H1 (cell line): ENCODE data around the gene EEIG1. TPM values are rescaled to one million over a fixed set of nuclear protein-coding genes. Genes with fewer than 3 reads are reported as not detected.

Source experiments
- polyA plus RNA-seq, 7 experiments: library from polyadenylated mRNA; depleted of rRNA in 3 of 7; stranded (reverse) in 5 of 7; unstranded in 2 of 7; fragments of >200 nt in 5 of 7; fragments of 200-250 nt in 2 of 7; gene quantifications; 1 replicate in 5 of 7; 2 replicates in 1 of 7; 4 replicates in 1 of 7; pipeline versions ENCODE4 v1.2.1 to v1.2.3, GENCODE V29; 2011 to 2013; ENCODE audit warnings: missing spikeins in 2 of 7, mixed read lengths in 2 of 7
- total RNA-seq: library from RNA; stranded (reverse); fragmentation: NEBNext Ultra II Directional; extraction: Animal tissue kit (Norgen Biotek cat#: 25700); gene quantifications from 2 replicates; pipeline ENCODE4 v1.2.1, GENCODE V29; 2021

The EEIG1 gene
- total and polyA plus RNA-seq, 2 of the 8 experiments (the other 6 are each of a cell fraction or from before 2014, with no cell fraction given), result 29.8 to 50.8 TPM

Other genes with a start within 250 kb of the EEIG1 start
- gene TOR2A, start 245.7 kb downstream of the EEIG1 start, total RNA-seq, result 18.4 and 18.7 TPM in 2 replicates
- gene TOR2A, start 245.7 kb downstream of the EEIG1 start, polyA plus RNA-seq (2011; rRNA removed), result 24.9 and 34.2 TPM in 2 replicates
- 6.4 and 7.3 TPM in 2 replicates for gene SH2D3C, start 202.3 kb downstream of the EEIG1 start, total RNA-seq
- gene SH2D3C, start 202.3 kb downstream of the EEIG1 start, polyA plus RNA-seq (2011; rRNA removed), result 8.1 and 12.3 TPM in 2 replicates
- 86.3 and 87.5 TPM in 2 replicates for gene CDK9, start 195.0 kb downstream of the EEIG1 start, total RNA-seq
- gene CDK9, start 195.0 kb downstream of the EEIG1 start, polyA plus RNA-seq (2011; rRNA removed), result 69.1 and 94.0 TPM in 2 replicates
- gene FPGS, start 178.1 kb downstream of the EEIG1 start, total RNA-seq, result 62.4 and 63.7 TPM in 2 replicates
- 83.0 and 125 TPM in 2 replicates for gene FPGS, start 178.1 kb downstream of the EEIG1 start, polyA plus RNA-seq (2011; rRNA removed)
- 4.2 and 4.4 TPM in 2 replicates for gene ENG, start 126.3 kb downstream of the EEIG1 start, total RNA-seq
- 1.8 and 3.2 TPM in 2 replicates for gene ENG, start 126.3 kb downstream of the EEIG1 start, polyA plus RNA-seq (2011; rRNA removed)
- 35.9 and 37.9 TPM in 2 replicates for gene AK1, start 103.3 kb downstream of the EEIG1 start, total RNA-seq
- gene AK1, start 103.3 kb downstream of the EEIG1 start, polyA plus RNA-seq (2011; rRNA removed), result 39.2 and 44.1 TPM in 2 replicates
- gene ST6GALNAC6, start 81.4 kb downstream of the EEIG1 start, total RNA-seq, result 37.7 and 43.7 TPM in 2 replicates
- 64.4 and 72.9 TPM in 2 replicates for gene ST6GALNAC6, start 81.4 kb downstream of the EEIG1 start, polyA plus RNA-seq (2011; rRNA removed)
- gene ST6GALNAC4, start 63.9 kb downstream of the EEIG1 start, total RNA-seq, result 21.8 and 27.0 TPM in 2 replicates
- 34.1 and 49.5 TPM in 2 replicates for gene ST6GALNAC4, start 63.9 kb downstream of the EEIG1 start, polyA plus RNA-seq (2011; rRNA removed)
- gene PIP5KL1, start 50.2 kb downstream of the EEIG1 start, total RNA-seq, result 12.2 and 13.4 TPM in 2 replicates
- 15.4 and 27.4 TPM in 2 replicates for gene PIP5KL1, start 50.2 kb downstream of the EEIG1 start, polyA plus RNA-seq (2011; rRNA removed)
- gene DPM2, start 43.1 kb downstream of the EEIG1 start, total RNA-seq, result 45.4 and 48.8 TPM in 2 replicates
- gene DPM2, start 43.1 kb downstream of the EEIG1 start, polyA plus RNA-seq (2011; rRNA removed), result 95.4 and 110 TPM in 2 replicates
- gene NAIF1, start 86.3 kb upstream of the EEIG1 start, total RNA-seq, result 8.7 and 11.6 TPM in 2 replicates
- 9.0 and 11.2 TPM in 2 replicates for gene NAIF1, start 86.3 kb upstream of the EEIG1 start, polyA plus RNA-seq (2011; rRNA removed)
- 16.8 and 18.5 TPM in 2 replicates for gene SLC25A25, start 87.2 kb upstream of the EEIG1 start, total RNA-seq
- 6.5 and 10.0 TPM in 2 replicates for gene SLC25A25, start 87.2 kb upstream of the EEIG1 start, polyA plus RNA-seq (2011; rRNA removed)
- 76.9 and 81.2 TPM in 2 replicates for gene PTGES2, start 146.7 kb upstream of the EEIG1 start, total RNA-seq
- gene PTGES2, start 146.7 kb upstream of the EEIG1 start, polyA plus RNA-seq (2011; rRNA removed), result 80.7 and 119 TPM in 2 replicates
- gene LCN2, start 168.5 kb upstream of the EEIG1 start, total RNA-seq, result 1.1 and 1.4 TPM in 2 replicates
- gene LCN2, start 168.5 kb upstream of the EEIG1 start, polyA plus RNA-seq (2011; rRNA removed), result 1.6 TPM in 2 replicates
- 63.1 and 66.4 TPM in 2 replicates for gene BBLN, start 179.3 kb upstream of the EEIG1 start, total RNA-seq
- gene BBLN, start 179.3 kb upstream of the EEIG1 start, polyA plus RNA-seq (2011; rRNA removed), result 164 and 264 TPM in 2 replicates
- gene CIZ1, start 210.6 kb upstream of the EEIG1 start, total RNA-seq, result 103 and 107 TPM in 2 replicates
- gene CIZ1, start 210.6 kb upstream of the EEIG1 start, polyA plus RNA-seq (2011; rRNA removed), result 66.0 and 87.0 TPM in 2 replicates
- 43.7 and 62.7 TPM in 2 replicates for gene DNM1, start 222.4 kb upstream of the EEIG1 start, total RNA-seq
- gene DNM1, start 222.4 kb upstream of the EEIG1 start, polyA plus RNA-seq (2011; rRNA removed), result 34.3 and 55.4 TPM in 2 replicates